ENCODE measurements around the gene DSTN.

Gene DSTN

GRCh38 chr20:17580895-17581294 lies 11.0 kb downstream of the DSTN start:
- no peak for DNase-seq (ENCODE audit: low read depth)

- DNase-seq (ENCODE audit: low read depth): no peak
Observed at GRCh38 chr20:17583126-17583525, 13.3 kb downstream of the DSTN start.

- DNase-seq (ENCODE audit: low read depth): no peak
Observed at GRCh38 chr20:17584689-17585088, 14.8 kb downstream of the DSTN start.

GRCh38 chr20:17586250-17586649 lies 16.4 kb downstream of the DSTN start:
- no peak for DNase-seq (ENCODE audit: low read depth)

GRCh38 chr20:17587148-17587547 lies 17.3 kb downstream of the DSTN start:
- no peak for DNase-seq (ENCODE audit: low read depth)

GRCh38 chr20:17587824-17588223 lies 17.9 kb downstream of the DSTN start:
- no peak for DNase-seq (ENCODE audit: low read depth)

- no peak for DNase-seq (ENCODE audit: low read depth)
Observed at GRCh38 chr20:17589161-17589834, 19.4 kb downstream of the DSTN start.

GRCh38 chr20:17590245-17590644 lies 20.4 kb downstream of the DSTN start:
- no peak for DNase-seq (ENCODE audit: low read depth)

GRCh38 chr20:17593902-17594301 lies 24.0 kb downstream of the DSTN start:
- DNase-seq (ENCODE audit: low read depth): no peak

- DNase-seq (ENCODE audit: low read depth): no peak
Observed at GRCh38 chr20:17594443-17594842, 24.6 kb downstream of the DSTN start.

GRCh38 chr20:17595856-17596255 lies 26.0 kb downstream of the DSTN start:
- no peak for DNase-seq (ENCODE audit: low read depth)

GRCh38 chr20:17598013-17598550 lies 28.2 kb downstream of the DSTN start:
- no peak for DNase-seq (ENCODE audit: low read depth)

GRCh38 chr20:17601957-17602356 lies 32.1 kb downstream of the DSTN start:
- DNase-seq (ENCODE audit: low read depth): no peak

- DNase-seq (ENCODE audit: low read depth): no peak
Observed at GRCh38 chr20:17602493-17602892, 32.6 kb downstream of the DSTN start.

GRCh38 chr20:17605131-17605660 lies 35.3 kb downstream of the DSTN start:
- no peak for DNase-seq (ENCODE audit: low read depth)

GRCh38 chr20:17606001-17606400 lies 36.1 kb downstream of the DSTN start:
- DNase-seq (ENCODE audit: low read depth): no peak

GRCh38 chr20:17608701-17609497 lies 39.0 kb downstream of the DSTN start:
- no peak for DNase-seq (ENCODE audit: low read depth)

GRCh38 chr20:17609811-17610377 lies 40.0 kb downstream of the DSTN start:
- no peak for DNase-seq (ENCODE audit: low read depth)

- DNase-seq (ENCODE audit: low read depth): no peak
Observed at GRCh38 chr20:17610566-17611289, 40.9 kb downstream of the DSTN start.

- DNase-seq (ENCODE audit: low read depth): no peak
Observed at GRCh38 chr20:17611290-17611539, 41.3 kb downstream of the DSTN start.

GRCh38 chr20:17611540-17612286 lies 41.8 kb downstream of the DSTN start:
- no peak for DNase-seq (ENCODE audit: low read depth)
